Keratinocyte (primary cell): ENCODE results near the gene RAB30. TPM values are rescaled to one million over a fixed set of nuclear protein-coding genes. Genes with fewer than 3 reads are reported as not detected.

Experiments used
- DNase-seq: peaks from one replicate; pipeline ENCODE4 v3.0.0-alpha.2; 2011; ENCODE audit warnings: low read depth, missing footprints, low spot score
- FAIRE-seq: peaks from 2 replicates; lab custom pipeline; 2011; peaks lifted over from hg19 to GRCh38; lab: Jason Lieb, UNC
- H2AFZ ChIP-seq: 2 replicates; pipeline ENCODE4 v1.6.0; 2012; ENCODE audit warnings: low read length, control low read depth, inconsistent platforms; ENCODE audit not compliant: control insufficient read depth
- H3K27ac ChIP-seq: 2 replicates; pipeline ENCODE4 v1.5.1; 2011; ENCODE audit warnings: low read length; ENCODE audit not compliant: control insufficient read depth, insufficient read depth
- H3K27me3 ChIP-seq: 3 replicates; pipeline ENCODE4 v1.6.0; 2011; ENCODE audit warnings: low read length; ENCODE audit not compliant: control insufficient read depth, insufficient read depth; ENCODE audit errors: extremely low read depth
- H3K36me3 ChIP-seq, 2 experiments: 2 replicates in 1 of 2; 3 replicates in 1 of 2; pipeline ENCODE4 v1.5.1; 2011; ENCODE audit warnings: low read length in 2 of 2, mild to moderate bottlenecking in 1 of 2; ENCODE audit not compliant: control insufficient read depth in 2 of 2, insufficient read depth in 2 of 2; ENCODE audit errors: extremely low read depth in 1 of 2
- H3K4me1 ChIP-seq: 3 replicates; pipeline ENCODE4 v1.5.1; 2011; ENCODE audit warnings: low read length; ENCODE audit not compliant: control insufficient read depth, insufficient read depth; ENCODE audit errors: extremely low read depth
- H3K4me2 ChIP-seq: 3 replicates; pipeline ENCODE4 v1.6.0; 2011; ENCODE audit warnings: low read depth, low read length; ENCODE audit not compliant: control insufficient read depth, insufficient read depth; ENCODE audit errors: extremely low read depth
- H3K4me3 ChIP-seq, 3 experiments: fragments of 200-600 bp in 1 of 3; sonication (generic) in 1 of 3; 2 replicates in 2 of 3; 3 replicates in 1 of 3; pipeline ENCODE4 v1.5.1; 2011 to 2016; ENCODE audit warnings: low read length in 3 of 3, mild to moderate bottlenecking in 3 of 3, control low read depth in 2 of 3, inconsistent platforms in 1 of 3, low read depth in 1 of 3, mixed read lengths in 1 of 3, mixed run types in 1 of 3, moderate library complexity in 1 of 3; ENCODE audit not compliant: control insufficient read depth in 2 of 3, insufficient read depth in 2 of 3; ENCODE audit errors: extremely low read depth in 1 of 3
- H3K79me2 ChIP-seq: 2 replicates; pipeline ENCODE4 v1.6.0; 2012; ENCODE audit warnings: low read length; ENCODE audit not compliant: control insufficient read depth, insufficient read depth
- H3K9ac ChIP-seq: 3 replicates; pipeline ENCODE4 v1.6.0; 2011; ENCODE audit warnings: low read length; ENCODE audit not compliant: control insufficient read depth, insufficient read depth; ENCODE audit errors: extremely low read depth
- H3K9me1 ChIP-seq: 3 replicates; pipeline ENCODE4 v1.6.0; 2011; ENCODE audit warnings: low read length; ENCODE audit not compliant: control insufficient read depth, insufficient read depth; ENCODE audit errors: extremely low read depth
- H3K9me3 ChIP-seq: 2 replicates; pipeline ENCODE4 v1.5.1; 2012; ENCODE audit warnings: low read depth, low read length; ENCODE audit not compliant: control insufficient read depth
- H4K20me1 ChIP-seq: 3 replicates; pipeline ENCODE4 v1.6.0; 2011; ENCODE audit warnings: low read length; ENCODE audit not compliant: control insufficient read depth, insufficient read depth; ENCODE audit errors: extremely low read depth
- CTCF ChIP-seq, 3 experiments: IDR thresholded peaks in 1 of 3; conservative IDR thresholded peaks in 1 of 3; optimal IDR thresholded peaks in 1 of 3; 2 replicates in 2 of 3; 3 replicates in 1 of 3; pipeline versions ENCODE3 to v1.5.1; 2011; ENCODE audit warnings: low read length in 3 of 3, mild to moderate bottlenecking in 3 of 3, moderate library complexity in 2 of 3, control low read depth in 1 of 3, inconsistent platforms in 1 of 3; ENCODE audit not compliant: insufficient read depth in 2 of 3; ENCODE audit errors: extremely low read depth in 1 of 3
- EZH2 ChIP-seq: IDR thresholded peaks from one replicate; pipeline ENCODE4 v1.6.1; 2012; ENCODE audit warnings: inconsistent platforms, mild to moderate bottlenecking, low read length, moderate library complexity
- dilution Hi-C: fragments of 300-500 bp; cut with MboI; formaldehyde crosslinking; loops from one replicate; pipeline ENCODE4 v1.7.0; 2020; ENCODE audit warnings: low sequenced_read_pairs; ENCODE audit not compliant: extremely low pct_ligation_motif_present
- polyA plus RNA-seq, 5 experiments: library from polyadenylated mRNA; depleted of rRNA in 3 of 5; stranded (reverse) in 3 of 5; stranded (forward) in 1 of 5; unstranded in 1 of 5; fragments of >200 nt; gene quantifications; 1 replicate in 1 of 5; 2 replicates in 3 of 5; 3 replicates in 1 of 5; pipeline versions ENCODE4 v1.2.1 to v1.2.3, GENCODE V29; 2011 to 2012; ENCODE audit warnings: missing spikeins in 2 of 5, low read depth in 1 of 5, low replicate concordance in 1 of 5
- small RNA-seq, 3 experiments: library from RNA; depleted of rRNA; stranded (forward); fragments of <200 nt; gene quantifications; one replicate each; pipeline ENCODE3, GENCODE V24; 2012; ENCODE audit warnings: low read depth in 3 of 3, low replicate concordance in 1 of 3; ENCODE audit not compliant: insufficient read length in 3 of 3

RAB30 gene
- polyA plus RNA-seq, 1 donor (not counting 4 experiments of a cell fraction or from before 2014, with no cell fraction given) = 9.3 TPM

GRCh38 chr11:82924522-82925224, 147.0 kb downstream of the RAB30 start:
- H3K36me3 ChIP-seq = no peaks in the 10 kb centered on the region
- dilution Hi-C loops = no loop called here
- H3K9me3 ChIP-seq = no peaks in the 10 kb centered on the region
- no peaks in the 10 kb centered on the region for H4K20me1 ChIP-seq
- TF ChIP-seq CTCF (optimal IDR thresholded peaks at IDR 0.05 in 1 of 3, IDR thresholded peaks at IDR 0.05 in 1 of 3, conservative IDR thresholded peaks at IDR 0.05 in 1 of 3; ENCODE audit: extremely low read depth in 1 of 3, insufficient read depth in 2 of 3, low read length in 3 of 3) (no peak), EZH2 (no peak)
- no peaks in the 10 kb centered on the region for H3K9me1 ChIP-seq
- FAIRE-seq (no peak), DNase-seq (no peak)
- no peak overlapping the region for H2AFZ ChIP-seq
- no peak overlapping the region for H3K4me2 ChIP-seq
- no peaks in the 10 kb centered on the region for H3K79me2 ChIP-seq
- no peaks in the 10 kb centered on the region for H3K27me3 ChIP-seq
- no peaks in the 10 kb centered on the region for H3K4me1 ChIP-seq
- H3K4me3 ChIP-seq = no peak overlapping the region
- H3K9ac ChIP-seq = no peak overlapping the region
- H3K27ac ChIP-seq = no peak overlapping the region

Small RNAs within 50 kb of the gene (small RNA-seq; reads per million reads assigned to genes)
- gene SNORA70E = 0 reads per million in 3 experiments

Other genes with a start within 250 kb of the RAB30 start
- gene PRCP, start 171.5 kb downstream of the RAB30 start, polyA plus RNA-seq = 32.3 to 43.5 TPM (median 36.5 TPM) in 3 replicates
- 2.2 to 8.7 TPM (median 8.1 TPM) in 3 replicates for gene DDIAS, start 170.2 kb downstream of the RAB30 start, polyA plus RNA-seq
- gene PCF11, start 85.2 kb upstream of the RAB30 start, polyA plus RNA-seq = 16.3 to 32.8 TPM (median 25.8 TPM) in 3 replicates
- gene ANKRD42, start 121.8 kb upstream of the RAB30 start, polyA plus RNA-seq = 5.0 to 11.0 TPM (median 8.4 TPM) in 3 replicates
- gene CCDC90B, start 214.5 kb upstream of the RAB30 start, polyA plus RNA-seq = 28.5 to 46.9 TPM (median 31.3 TPM) in 3 replicates